Endodermal cell (in vitro differentiated cells): ENCODE results near the gene MICU1. TPM values are rescaled to one million over a fixed set of nuclear protein-coding genes. Genes with fewer than 3 reads are reported as not detected.

Source experiments
- DNase-seq: peaks from one replicate; pipeline ENCODE4 v3.0.0-alpha.2; 2017
- H3K27ac ChIP-seq: 2 replicates; pipeline ENCODE4 v1.5.1; 2013; ENCODE audit warnings: mild to moderate bottlenecking, low read depth, low read length, moderate library complexity
- H3K27me3 ChIP-seq: 2 replicates; pipeline ENCODE4 v1.6.1; 2013; ENCODE audit warnings: mild to moderate bottlenecking, low read length, moderate library complexity; ENCODE audit not compliant: insufficient read depth, control insufficient read depth, poor library complexity, severe bottlenecking
- H3K36me3 ChIP-seq: 2 replicates; pipeline ENCODE4 v1.7.0; 2013; ENCODE audit warnings: mild to moderate bottlenecking, low read length, moderate library complexity; ENCODE audit not compliant: control insufficient read depth, insufficient read depth
- H3K4me1 ChIP-seq: one replicate; pipeline ENCODE4 v1.7.0; 2013; ENCODE audit warnings: low read length; ENCODE audit not compliant: control insufficient read depth, insufficient read depth
- H3K4me3 ChIP-seq: 2 replicates; pipeline ENCODE4 v1.5.1; 2013; ENCODE audit warnings: mild to moderate bottlenecking, low read length, moderate library complexity
- H3K9ac ChIP-seq: 2 replicates; pipeline ENCODE4 v1.6.1; 2013; ENCODE audit warnings: mild to moderate bottlenecking, low read length, moderate library complexity; ENCODE audit not compliant: poor library complexity, severe bottlenecking; ENCODE audit errors: extremely low read depth
- H3K9me3 ChIP-seq: 2 replicates; pipeline ENCODE4 v1.6.1; 2013; ENCODE audit warnings: mild to moderate bottlenecking, low read length, moderate library complexity; ENCODE audit not compliant: control insufficient read depth
- H3K27ac Mint-ChIP-seq: 2 replicates; pipeline ENCODE4 v1.8.0; 2020; ENCODE audit warnings: mixed read lengths
- H3K27me3 Mint-ChIP-seq: 2 replicates; pipeline ENCODE4 v1.8.0; 2021; ENCODE audit warnings: mild to moderate bottlenecking, mixed read lengths; ENCODE audit not compliant: insufficient read depth
- H3K36me3 Mint-ChIP-seq: 2 replicates; pipeline ENCODE4 v1.8.0; 2020; ENCODE audit warnings: low read depth, mixed read lengths
- H3K4me1 Mint-ChIP-seq: 2 replicates; pipeline ENCODE4 v1.8.0; 2020; ENCODE audit warnings: mixed read lengths
- H3K4me3 Mint-ChIP-seq: 2 replicates; pipeline ENCODE4 v1.8.0; 2020; ENCODE audit warnings: mild to moderate bottlenecking, moderate library complexity, mixed read lengths
- H3K9me3 Mint-ChIP-seq: 2 replicates; pipeline ENCODE4 v1.8.0; 2020; ENCODE audit warnings: mild to moderate bottlenecking, mixed read lengths
- WGBS, 2 experiments: methylation state at CpG; one replicate each; pipeline versions ENCODE4 v1.1.5 to v1.1.7; 2013; ENCODE audit warnings: missing lambda C conversion rate in 2 of 2, mixed read lengths in 1 of 2; ENCODE audit not compliant: insufficient coverage in 1 of 2, insufficient read length in 1 of 2; 5-methylcytosine and 5-hydroxymethylcytosine counted together
- total RNA-seq, 2 donors: library from RNA; stranded (reverse); fragmentation: NEBNext Ultra II Directional in 1 of 2; extraction: Animal tissue kit (Norgen Biotek cat#: 25700) in 1 of 2; gene quantifications; 2 replicates in 1 of 2; 3 replicates in 1 of 2; pipeline ENCODE4 v1.2.1, GENCODE V29; 2021
- TF ChIP-seq, protein P1 (sequence below): fragments of 200-600 bp; sonication (generic); conservative IDR thresholded peaks from 2 replicates; pipeline ENCODE4 v1.5.0; 2021; ENCODE audit warnings: antibody characterized with exemption, mild to moderate bottlenecking

The MICU1 gene
- total RNA-seq, 2 donors from 2014 or later: 41.9 to 54.9 TPM

- TF ChIP-seq, protein P1, sequence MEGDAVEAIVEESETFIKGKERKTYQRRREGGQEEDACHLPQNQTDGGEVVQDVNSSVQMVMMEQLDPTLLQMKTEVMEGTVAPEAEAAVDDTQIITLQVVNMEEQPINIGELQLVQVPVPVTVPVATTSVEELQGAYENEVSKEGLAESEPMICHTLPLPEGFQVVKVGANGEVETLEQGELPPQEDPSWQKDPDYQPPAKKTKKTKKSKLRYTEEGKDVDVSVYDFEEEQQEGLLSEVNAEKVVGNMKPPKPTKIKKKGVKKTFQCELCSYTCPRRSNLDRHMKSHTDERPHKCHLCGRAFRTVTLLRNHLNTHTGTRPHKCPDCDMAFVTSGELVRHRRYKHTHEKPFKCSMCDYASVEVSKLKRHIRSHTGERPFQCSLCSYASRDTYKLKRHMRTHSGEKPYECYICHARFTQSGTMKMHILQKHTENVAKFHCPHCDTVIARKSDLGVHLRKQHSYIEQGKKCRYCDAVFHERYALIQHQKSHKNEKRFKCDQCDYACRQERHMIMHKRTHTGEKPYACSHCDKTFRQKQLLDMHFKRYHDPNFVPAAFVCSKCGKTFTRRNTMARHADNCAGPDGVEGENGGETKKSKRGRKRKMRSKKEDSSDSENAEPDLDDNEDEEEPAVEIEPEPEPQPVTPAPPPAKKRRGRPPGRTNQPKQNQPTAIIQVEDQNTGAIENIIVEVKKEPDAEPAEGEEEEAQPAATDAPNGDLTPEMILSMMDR: no peak
- H3K27me3 Mint-ChIP-seq: no peaks in the 10 kb centered on the region
- Histone ChIP-seq H3K4me1 (no peaks in the 10 kb centered on the region), H3K27ac (no peak overlapping the region), H3K9ac (no peak overlapping the region), H3K27me3 (no peaks in the 10 kb centered on the region), H3K36me3 (no peaks in the 10 kb centered on the region), H3K9me3 (no peaks in the 10 kb centered on the region), H3K4me3 (no peak overlapping the region)
- H3K4me1 Mint-ChIP-seq: peaks cover 4% of the 10 kb centered on the region
- H3K9me3 Mint-ChIP-seq: peaks cover 1% of the 10 kb centered on the region
- no peak for DNase-seq
- H3K4me3 Mint-ChIP-seq: no peak overlapping the region
- WGBS, 2 experiments: 87 to 90% methylated on average over 4 to 5 of the region's 5 CpGs
- no peaks in the 10 kb centered on the region for H3K36me3 Mint-ChIP-seq
- H3K27ac Mint-ChIP-seq: no peak overlapping the region
Measured at GRCh38 chr10:72658696-72659400, 33.0 kb upstream of the MICU1 start.

- Histone ChIP-seq H3K4me3 (no peak overlapping the region), H3K9ac (no peak overlapping the region), H3K36me3 (no peaks in the 10 kb centered on the region), H3K27ac (no peak overlapping the region), H3K9me3 (no peaks in the 10 kb centered on the region), H3K27me3 (no peaks in the 10 kb centered on the region), H3K4me1 (no peaks in the 10 kb centered on the region)
- Mint-ChIP-seq H3K27me3 (peaks cover 3% of the 10 kb centered on the region), H3K36me3 (no peaks in the 10 kb centered on the region), H3K9me3 (no peaks in the 10 kb centered on the region), H3K27ac (no peak overlapping the region), H3K4me1 (peaks cover 4% of the 10 kb centered on the region), H3K4me3 (no peak overlapping the region)
- TF ChIP-seq, protein P1: no peak
- 50 to 64% methylated on average over 2 to 3 of the region's 3 CpGs for WGBS, 2 experiments
- no peak for DNase-seq
Measured at GRCh38 chr10:72654720-72655119, 28.8 kb upstream of the MICU1 start.

- Histone ChIP-seq H3K27me3 (no peaks in the 10 kb centered on the region), H3K27ac (no peak overlapping the region), H3K4me1 (no peaks in the 10 kb centered on the region), H3K4me3 (no peak overlapping the region), H3K9me3 (no peaks in the 10 kb centered on the region), H3K9ac (no peak overlapping the region), H3K36me3 (no peaks in the 10 kb centered on the region)
- Mint-ChIP-seq H3K27me3 (peaks cover 3% of the 10 kb centered on the region), H3K4me1 (no peaks in the 10 kb centered on the region), H3K9me3 (no peaks in the 10 kb centered on the region), H3K4me3 (no peak overlapping the region), H3K36me3 (no peaks in the 10 kb centered on the region), H3K27ac (no peak overlapping the region)
- TF ChIP-seq, protein P1: no peak
- WGBS, 2 experiments: 86 to 91% methylated on average over 3 to 6 of the region's 6 CpGs
- no peak for DNase-seq
Measured at GRCh38 chr10:72653383-72654096, 27.7 kb upstream of the MICU1 start.
